KOPT-K1 (cell line): Measurements from ENCODE around the gene HDC.

Experiments used
- H3K27ac ChIP-seq: fragments of 200-600 bp; sonication (generic); 2 replicates; pipeline ENCODE4 v1.5.1; 2016; ENCODE audit warnings: antibody characterized with exemption, mild to moderate bottlenecking, low read depth, low read length; ENCODE audit not compliant: poor library complexity, severe bottlenecking
- H3K36me3 ChIP-seq: fragments of 200-600 bp; sonication (generic); 2 replicates; pipeline ENCODE4 v1.5.1; 2017; ENCODE audit warnings: antibody characterized with exemption, mild to moderate bottlenecking, low read length, moderate library complexity; ENCODE audit not compliant: insufficient read depth
- H3K9me3 ChIP-seq: fragments of 200-600 bp; sonication (generic); 2 replicates; pipeline ENCODE4 v1.5.1; 2017; ENCODE audit warnings: antibody characterized with exemption, low read length, mild to moderate bottlenecking; ENCODE audit not compliant: insufficient read depth, poor library complexity, severe bottlenecking

The HDC gene

DNA sequence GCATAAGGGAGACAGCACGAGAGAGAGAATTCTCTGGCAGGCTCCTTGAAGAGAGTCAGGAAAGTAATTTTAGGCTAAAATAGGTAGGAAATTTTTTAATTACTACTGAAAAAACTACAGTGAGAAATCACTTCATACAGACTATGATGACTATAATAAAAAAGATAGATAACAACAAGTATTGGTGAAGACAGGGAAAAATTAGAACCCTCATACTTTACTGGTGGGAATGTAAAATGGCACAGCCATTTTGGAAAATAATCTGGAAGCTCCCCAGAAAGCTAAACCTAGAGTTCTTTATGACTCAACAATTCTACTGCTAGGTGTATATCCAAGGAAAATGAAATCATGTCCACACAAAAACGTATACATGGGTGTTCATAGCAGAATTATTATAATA, 2.1 kb upstream of the HDC start:
- Histone ChIP-seq H3K27ac (no peak overlapping the region), H3K9me3 (no peaks in the 10 kb centered on the region), H3K36me3 (no peaks in the 10 kb centered on the region)

DNA sequence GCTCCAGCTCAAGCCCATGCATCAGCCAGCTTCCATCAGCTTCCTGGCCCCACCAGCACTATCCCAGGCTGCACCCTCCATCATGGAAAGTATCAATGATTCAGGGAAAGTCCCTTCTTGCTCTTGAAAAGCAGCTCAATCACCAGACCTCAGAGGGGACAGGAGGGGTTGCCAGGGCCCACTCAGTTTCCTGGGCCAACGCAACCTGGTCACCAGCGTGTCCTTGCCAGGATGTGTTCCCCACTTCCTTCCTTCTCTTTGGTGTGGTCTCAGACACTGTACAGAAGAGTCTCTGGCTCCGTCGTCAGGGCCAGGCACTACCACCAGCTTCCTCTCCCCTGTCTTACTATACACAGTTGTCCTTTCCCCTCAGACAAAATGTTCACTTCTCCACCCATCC, 3.0 kb downstream of the HDC start:
- Histone ChIP-seq H3K36me3 (no peaks in the 10 kb centered on the region), H3K9me3 (no peaks in the 10 kb centered on the region), H3K27ac (peak overlapping the region; percentile 27)

DNA sequence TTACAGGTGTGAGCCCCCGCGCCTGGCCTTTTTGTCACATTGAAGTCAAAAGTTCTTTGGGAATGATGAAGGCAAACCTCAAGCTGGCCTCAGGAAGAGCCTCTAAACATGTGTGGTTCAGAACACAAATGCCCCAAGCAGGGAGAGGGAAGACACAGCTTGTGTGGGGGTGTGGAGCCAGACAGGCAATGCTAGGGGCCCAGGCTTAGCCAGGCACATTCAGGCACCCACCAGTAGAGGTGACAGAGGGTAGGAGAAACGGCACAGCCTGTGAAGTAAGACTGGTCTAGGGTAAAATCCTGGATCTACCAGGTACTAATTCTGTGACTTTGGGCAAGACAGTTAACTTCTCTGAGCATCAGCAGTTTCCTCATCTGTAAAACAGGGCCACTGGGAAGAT, 3.5 kb downstream of the HDC start:
- Histone ChIP-seq H3K27ac (peak overlapping the region; percentile 27), H3K9me3 (no peaks in the 10 kb centered on the region)

DNA sequence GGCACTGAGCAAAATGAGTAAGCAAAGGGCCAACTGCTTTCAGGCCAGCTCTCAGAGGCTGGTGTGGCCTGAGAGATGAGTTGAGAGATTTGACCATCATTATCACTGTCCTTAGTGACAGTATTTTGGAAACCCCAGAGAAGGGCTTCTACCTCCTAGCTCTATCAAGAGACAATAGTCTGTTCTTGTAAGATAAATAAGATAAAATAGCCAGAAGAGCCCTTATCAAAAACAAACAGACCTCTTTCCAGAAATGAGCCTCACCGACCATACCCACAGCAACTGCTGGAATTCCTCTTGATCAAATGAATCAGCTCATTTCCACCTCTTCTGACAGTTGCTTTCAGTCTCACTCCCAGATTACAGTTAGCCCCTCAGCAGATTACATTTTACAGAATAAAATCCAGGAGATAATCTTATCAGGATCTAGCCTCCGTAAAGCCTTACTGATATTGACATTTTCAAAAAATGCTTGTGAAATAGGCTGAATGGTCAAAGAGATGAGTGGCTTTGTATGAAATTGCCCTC, 4.5 kb downstream of the HDC start:
- Histone ChIP-seq H3K36me3 (no peaks in the 10 kb centered on the region), H3K9me3 (no peaks in the 10 kb centered on the region), H3K27ac (no peak overlapping the region)

More for the DNA sequence above, 3.5 kb downstream of the HDC start:
- H3K36me3 ChIP-seq, result no peaks in the 10 kb centered on the region

DNA sequence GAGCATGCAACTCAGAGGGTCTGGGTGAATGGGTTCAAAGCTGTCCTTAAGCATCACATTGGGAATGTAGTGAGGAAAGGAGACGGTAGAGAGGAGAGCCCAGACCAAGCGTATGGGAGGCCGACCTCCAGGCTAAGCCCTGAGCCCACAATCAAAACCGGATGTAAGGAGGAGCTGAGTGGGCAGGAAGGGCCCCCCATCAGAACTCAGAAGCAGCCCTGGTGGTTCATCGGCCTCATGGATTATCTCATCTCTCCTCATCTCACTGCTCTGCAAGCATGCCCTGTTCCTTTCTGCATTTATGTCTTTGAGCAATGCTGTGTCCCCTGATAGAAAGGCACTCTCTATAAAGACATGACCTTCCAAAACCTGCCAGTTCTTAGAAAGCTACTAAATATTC, 6.2 kb downstream of the HDC start:
- Histone ChIP-seq H3K9me3 (no peaks in the 10 kb centered on the region), H3K36me3 (no peaks in the 10 kb centered on the region), H3K27ac (no peak overlapping the region)

DNA sequence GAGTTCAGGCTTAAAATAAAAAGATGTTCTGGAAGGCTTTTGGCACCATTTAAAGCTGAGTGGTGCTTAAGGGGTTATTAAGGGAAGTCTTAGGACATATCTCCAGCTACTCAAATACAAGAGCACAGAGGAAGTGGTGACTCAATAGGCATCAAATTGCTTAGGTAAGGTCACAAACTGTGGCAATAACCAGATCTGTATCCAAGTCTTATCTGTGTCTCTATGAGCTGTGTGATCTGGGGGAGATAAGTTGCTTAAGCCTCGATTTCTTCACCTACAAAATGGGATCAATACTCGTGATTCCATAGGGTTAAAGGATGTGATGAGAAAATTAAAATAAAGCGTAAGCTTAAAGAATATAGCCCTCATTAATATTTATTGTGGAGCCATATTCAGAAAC, 7.6 kb downstream of the HDC start:
- H3K27ac ChIP-seq, result no peak overlapping the region

DNA sequence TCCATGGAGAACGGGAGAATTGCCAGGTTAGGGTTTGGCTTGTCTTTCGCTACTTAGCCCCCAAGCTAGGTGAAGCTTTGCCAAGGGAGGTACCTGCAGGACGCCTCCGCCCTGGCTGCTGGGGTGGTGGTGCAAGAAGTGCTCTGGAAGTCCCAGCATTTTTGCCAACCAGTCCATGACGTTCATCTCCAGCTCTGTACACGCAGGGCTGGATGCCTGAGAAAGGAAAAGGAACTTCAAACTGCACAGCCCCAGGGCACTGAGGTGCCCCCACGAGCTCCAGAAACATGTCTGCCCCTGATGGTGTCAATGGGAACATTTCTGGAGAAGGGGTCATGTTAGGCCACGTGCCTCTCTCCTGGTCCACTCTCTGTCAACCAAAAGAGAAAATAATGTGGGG, 8.2 kb downstream of the HDC start:
- Histone ChIP-seq H3K27ac (no peak overlapping the region), H3K9me3 (no peaks in the 10 kb centered on the region), H3K36me3 (no peaks in the 10 kb centered on the region)

More for the DNA sequence above, 7.6 kb downstream of the HDC start:
- Histone ChIP-seq H3K9me3 (no peaks in the 10 kb centered on the region), H3K36me3 (no peaks in the 10 kb centered on the region)

DNA sequence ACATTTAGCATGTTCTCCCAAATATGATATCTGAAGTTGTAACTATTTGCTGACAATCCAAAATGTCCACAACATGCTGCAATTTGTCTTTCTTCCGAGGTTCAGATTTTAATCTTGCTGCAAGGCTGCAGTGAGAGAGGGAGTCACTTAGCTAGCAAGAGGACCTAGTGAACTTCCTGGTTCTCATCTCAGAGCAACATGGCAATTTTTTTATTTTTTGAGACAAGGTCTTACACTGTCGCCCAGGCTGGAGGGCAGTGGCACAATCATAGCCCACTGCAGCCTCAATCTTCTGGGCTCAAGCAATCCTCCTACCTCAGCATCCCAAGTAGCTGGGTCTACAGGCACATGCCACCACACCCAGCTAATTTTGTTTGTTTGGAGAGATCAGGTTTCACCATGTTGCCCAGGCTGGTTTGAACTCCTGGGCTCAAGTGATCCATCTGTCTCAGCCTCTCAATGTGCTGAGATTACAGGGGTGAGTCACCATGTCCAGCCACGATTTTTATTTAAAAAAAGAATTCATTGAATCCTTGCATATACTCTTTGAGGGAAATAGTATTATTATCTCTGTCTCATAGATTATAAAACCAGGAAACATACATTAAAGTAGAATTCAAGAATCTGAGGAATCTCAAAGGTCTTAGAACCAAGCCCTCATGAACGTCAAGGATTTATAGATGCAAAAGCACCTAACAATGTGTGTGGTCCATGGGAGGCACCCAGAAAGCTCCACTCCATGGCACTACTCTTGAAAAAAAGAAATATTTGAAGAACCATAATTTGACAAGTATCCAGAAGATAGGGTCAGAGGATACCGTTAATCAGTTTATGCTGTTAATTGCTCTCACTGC, 9.1 kb downstream of the HDC start:
- no peaks in the 10 kb centered on the region for H3K36me3 ChIP-seq
- H3K9me3 ChIP-seq, result no peaks in the 10 kb centered on the region
- no peak overlapping the region for H3K27ac ChIP-seq

DNA sequence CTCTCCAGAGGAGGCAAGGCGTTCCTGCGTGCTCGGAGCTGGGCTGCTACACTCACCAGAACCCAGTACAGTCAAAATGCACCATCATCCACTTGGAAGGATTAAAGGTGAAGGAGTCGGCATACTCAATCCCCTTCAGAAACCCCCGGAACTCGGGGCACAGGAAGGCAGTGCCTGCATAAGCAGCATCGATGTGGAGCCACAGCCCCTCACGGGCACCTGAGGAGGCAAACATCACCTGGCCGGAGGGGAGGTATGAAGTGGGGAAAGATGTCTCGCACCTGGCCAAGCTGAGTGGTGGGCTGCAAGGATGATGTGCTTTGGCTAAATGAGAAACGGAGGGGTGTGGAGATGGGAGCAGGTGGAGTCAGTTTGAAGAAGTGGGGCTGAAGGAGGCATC, 13.0 kb downstream of the HDC start:
- H3K36me3 ChIP-seq, result no peaks in the 10 kb centered on the region
- no peaks in the 10 kb centered on the region for H3K9me3 ChIP-seq
- H3K27ac ChIP-seq, result no peak overlapping the region

DNA sequence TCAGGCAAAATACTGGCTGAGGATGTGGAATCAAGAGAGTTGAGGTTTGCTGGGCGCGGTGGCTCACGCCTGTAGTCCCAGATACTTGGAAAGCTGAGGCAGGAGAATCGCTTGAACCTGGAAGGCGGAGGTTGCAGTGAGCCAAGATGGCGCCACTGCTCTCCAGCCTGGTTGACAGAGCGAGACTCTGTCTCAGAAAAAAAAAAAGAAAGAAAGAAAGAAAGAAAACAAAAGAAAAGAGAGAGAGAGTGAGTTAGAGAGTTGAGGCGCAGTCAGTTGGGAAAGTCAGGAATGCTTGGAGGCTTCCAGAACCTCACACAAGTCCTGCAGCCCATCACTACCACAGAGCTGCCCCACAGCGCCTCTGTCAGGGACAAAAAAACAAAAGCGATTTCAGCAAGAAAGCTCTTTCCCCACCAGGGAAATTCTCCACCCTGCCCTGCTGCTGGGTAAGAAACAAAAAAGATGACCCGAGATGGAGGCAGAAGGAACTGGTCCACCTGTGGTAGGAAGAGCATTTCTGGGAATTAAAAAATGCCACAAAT, 13.8 kb downstream of the HDC start:
- Histone ChIP-seq H3K36me3 (no peaks in the 10 kb centered on the region), H3K27ac (no peak overlapping the region), H3K9me3 (no peaks in the 10 kb centered on the region)

DNA sequence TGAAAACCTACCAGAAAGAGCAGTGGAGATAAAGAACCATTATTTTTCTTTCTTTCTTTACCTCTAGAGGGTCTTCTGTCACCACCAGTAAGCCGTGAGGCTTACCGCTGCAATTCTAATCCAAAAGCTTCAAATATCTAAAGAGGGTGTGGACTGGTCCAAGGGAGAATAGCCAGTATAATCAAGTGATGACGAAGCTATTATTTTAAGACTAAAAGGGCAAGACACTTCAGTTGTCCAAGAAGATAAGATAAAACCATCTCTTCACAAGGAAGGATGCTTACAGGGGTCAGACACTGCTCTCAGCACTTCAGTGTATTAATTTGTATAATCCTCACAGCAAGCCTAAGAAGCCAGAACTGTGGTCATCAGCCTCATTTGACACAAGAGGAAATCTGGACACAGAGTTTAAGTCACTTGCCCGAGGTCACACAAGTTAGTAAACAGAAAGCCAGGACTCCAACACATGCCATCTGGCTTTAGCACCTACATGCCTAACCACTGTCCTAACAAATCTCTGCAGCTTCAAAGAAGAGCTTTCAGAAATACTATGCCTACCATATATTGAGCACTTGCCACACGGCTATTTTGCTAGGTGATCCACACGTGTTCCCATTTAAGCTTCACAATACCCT, 14.6 kb downstream of the HDC start:
- Histone ChIP-seq H3K27ac (no peak overlapping the region), H3K36me3 (no peaks in the 10 kb centered on the region), H3K9me3 (no peaks in the 10 kb centered on the region)

DNA sequence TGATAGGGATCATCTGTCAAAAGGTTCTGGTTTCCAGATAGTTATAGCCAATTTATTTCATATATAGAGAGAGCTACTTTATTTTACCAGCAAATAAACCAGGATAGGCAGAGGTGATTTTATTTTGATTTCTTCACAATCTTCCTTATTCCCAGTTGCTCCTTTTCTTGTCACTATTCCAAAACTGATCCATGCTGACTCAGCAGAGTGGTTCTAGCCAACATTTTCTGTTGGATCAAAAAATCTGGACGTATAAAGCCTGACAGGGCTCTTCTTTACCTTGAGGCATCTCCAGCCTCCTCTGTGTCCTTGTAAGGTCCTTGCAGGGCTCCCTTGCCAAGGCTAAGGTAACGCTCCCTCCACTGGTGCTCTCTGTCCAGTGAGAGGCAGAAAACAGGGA, 15.8 kb downstream of the HDC start:
- Histone ChIP-seq H3K9me3 (no peaks in the 10 kb centered on the region), H3K27ac (peak overlapping the region; percentile 86), H3K36me3 (no peaks in the 10 kb centered on the region)

DNA sequence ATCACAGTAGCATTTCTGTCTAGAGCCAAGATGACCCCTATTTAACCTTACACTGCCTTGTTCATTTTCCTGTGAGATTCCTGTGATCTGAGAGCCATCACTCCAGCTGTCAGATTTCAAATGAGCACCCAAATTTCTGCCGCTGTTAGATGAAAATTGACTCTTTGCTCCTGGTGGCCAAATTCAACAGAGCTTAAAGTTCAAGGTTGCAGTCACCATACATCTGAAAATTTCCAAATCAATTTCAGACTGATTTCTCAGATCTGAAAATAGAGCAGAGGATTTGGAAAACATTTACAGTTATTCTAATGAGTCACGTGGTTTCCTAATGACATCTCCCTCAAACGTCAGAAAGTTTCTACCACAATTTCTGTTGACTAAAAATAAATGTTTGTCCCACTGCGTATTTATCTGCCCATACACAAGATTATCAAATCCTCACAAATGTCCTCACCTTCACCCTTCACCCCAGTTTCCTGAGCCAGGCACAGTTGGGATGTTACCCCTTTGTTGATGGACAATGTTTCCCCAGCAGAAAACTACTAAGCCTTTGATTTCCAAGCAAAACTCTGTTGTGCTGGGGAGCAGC, 16.4 kb downstream of the HDC start:
- Histone ChIP-seq H3K9me3 (no peaks in the 10 kb centered on the region), H3K36me3 (no peaks in the 10 kb centered on the region), H3K27ac (peak overlapping the region; percentile 86)

DNA sequence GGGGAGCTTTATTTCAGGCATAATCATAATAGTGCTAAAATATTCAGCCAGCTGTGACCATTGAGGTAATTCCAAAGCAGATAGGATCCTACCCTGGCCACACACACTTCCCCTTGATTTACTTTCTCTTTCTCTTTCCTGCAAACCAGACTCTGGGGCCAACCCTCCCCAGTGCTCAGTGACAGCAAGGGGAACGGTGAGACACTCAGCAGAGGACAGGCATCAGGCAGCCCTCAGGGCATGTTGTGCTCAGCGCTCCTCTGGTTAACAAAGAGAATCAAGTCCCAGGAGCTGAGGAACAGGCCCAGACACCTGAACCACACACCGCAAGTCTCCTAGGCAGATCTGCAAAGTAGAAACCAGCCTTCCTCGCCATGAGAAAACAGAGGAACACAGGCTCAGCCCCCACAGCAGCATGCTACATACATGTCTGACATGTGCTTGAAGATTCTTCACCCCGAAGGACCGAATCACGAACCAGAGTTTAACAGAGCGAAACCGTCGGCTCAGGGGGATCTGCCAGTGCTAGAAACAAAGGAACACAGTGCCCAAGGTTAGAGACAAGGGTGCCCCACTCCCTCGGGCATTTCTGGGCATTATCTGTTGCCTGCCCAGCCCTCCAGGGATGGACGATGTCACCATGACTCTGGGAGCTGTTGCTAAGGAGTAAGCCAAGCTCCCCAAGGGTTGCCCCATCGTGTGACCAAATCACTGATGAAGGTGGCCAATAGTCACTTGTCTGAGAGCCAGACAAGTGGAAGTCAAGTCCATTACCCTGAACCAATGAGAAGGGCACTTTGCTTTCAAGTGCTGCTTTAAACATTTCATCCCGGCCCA, 17.5 kb downstream of the HDC start:
- H3K36me3 ChIP-seq, result no peaks in the 10 kb centered on the region
- peak overlapping the region; percentile 86 for H3K27ac ChIP-seq
- no peaks in the 10 kb centered on the region for H3K9me3 ChIP-seq
